A549 (cell line): Measurements from ENCODE around the gene NPEPPS. TPM values are rescaled to one million over a fixed set of nuclear protein-coding genes. Genes with fewer than 3 reads are reported as not detected.

Experiments
- ATAC-seq, 2 experiments: fragments of 200-7000 bp in 1 of 2; fragments of >200 bp in 1 of 2; cut with Nextera tagmentation in 1 of 2; cut with Tn5 transposase in 1 of 2; 3 replicates each; pipeline versions ENCODE4 v1.8.0 to v1.9.1; 2018 to 2020; ENCODE audit warnings: mild to moderate bottlenecking in 1 of 2, moderate library complexity in 1 of 2
- CTCF ChIA-PET: fragments of 300-600 bp; sonication (Branson Sonifier 250); formaldehyde crosslinking; extraction: SDS; loops from one replicate; lab custom pipeline; 2021; ENCODE audit warnings: antibody characterized with exemption, inconsistent platforms; lab: Yijun Ruan, JAX
- POLR2A ChIA-PET: fragments of 350-600 bp; formaldehyde crosslinking; extraction: SDS; loops from one replicate; lab custom pipeline; 2021; ENCODE audit warnings: antibody characterized with exemption, inconsistent platforms; lab: Yijun Ruan, JAX
- DNase-seq, 2 experiments: peaks; one replicate each; pipeline versions ENCODE4 v3.0.0 to v3.0.0-alpha.2; 2011 to 2016; ENCODE audit warnings: low read depth in 1 of 2, low spot score in 1 of 2
- FAIRE-seq: peaks from 2 replicates; lab custom pipeline; 2011; peaks lifted over from hg19 to GRCh38; lab: Jason Lieb, UNC
- H3K27ac ChIP-seq, 2 experiments: fragments of >200 bp; sonication (Bioruptor Twin); formaldehyde crosslinking; 3 replicates each; pipeline ENCODE4 v1.5.1; 2016 to 2017
- H3K4me1 ChIP-seq: fragments of >200 bp; sonication (Bioruptor Twin); formaldehyde crosslinking; 3 replicates; pipeline ENCODE4 v1.6.1; 2016
- H3K4me2 ChIP-seq: fragments of >200 bp; sonication (Bioruptor Twin); formaldehyde crosslinking; 3 replicates; pipeline ENCODE4 v1.6.1; 2016
- H3K4me3 ChIP-seq: fragments of >200 bp; sonication (Bioruptor Twin); formaldehyde crosslinking; 3 replicates; pipeline ENCODE4 v1.5.1; 2016
- H3K9me3 ChIP-seq: fragments of >200 bp; sonication (Bioruptor Twin); formaldehyde crosslinking; 3 replicates; pipeline ENCODE4 v1.6.1; 2016
- CBX2 ChIP-seq: fragments of 200-600 bp; sonication (generic); IDR thresholded peaks from 2 replicates; pipeline ENCODE4 v1.6.1; 2016; ENCODE audit warnings: low read depth, mild to moderate bottlenecking, borderline replicate concordance
- CBX8 ChIP-seq: fragments of 200-600 bp; sonication (generic); IDR thresholded peaks from 2 replicates; pipeline ENCODE4 v1.6.1; 2016
- CEBPB ChIP-seq, 2 experiments: fragments of >200 bp in 1 of 2; sonication (Bioruptor Twin) in 1 of 2; formaldehyde crosslinking in 1 of 2; IDR thresholded peaks; 2 replicates each; pipeline ENCODE4 v1.6.1; 2012 to 2016
- CTCF ChIP-seq: fragments of >200 bp; sonication (Bioruptor Twin); formaldehyde crosslinking; IDR thresholded peaks from 3 replicates; pipeline ENCODE4 v1.5.1; 2016
- FOSL2 ChIP-seq, 2 experiments: fragments of 450-650 bp in 1 of 2; fragments of >200 bp in 1 of 2; sonication (Bioruptor Twin) in 1 of 2; formaldehyde crosslinking; IDR thresholded peaks; 2 replicates each; pipeline versions ENCODE4 v1.5.0 to v1.6.1; 2016 to 2020; ENCODE audit warnings: mild to moderate bottlenecking in 1 of 2, moderate library complexity in 1 of 2
- HDAC2 ChIP-seq: fragments of 200-600 bp; sonication (generic); IDR thresholded peaks from 2 replicates; pipeline ENCODE4 v1.6.1; 2016
- HEYL ChIP-seq: fragments of 250-450 bp; sonication (Bioruptor Pico); IDR thresholded peaks from 2 replicates; pipeline ENCODE4 v1.8.0; 2021; ENCODE audit warnings: mild to moderate bottlenecking, moderate library complexity
- HOXB5 ChIP-seq: fragments of 250-450 bp; sonication (Bioruptor Pico); IDR thresholded peaks from 2 replicates; pipeline ENCODE4 v1.5.0; 2020; ENCODE audit warnings: mild to moderate bottlenecking, moderate library complexity
- KDM1A ChIP-seq: fragments of 200-600 bp; sonication (generic); IDR thresholded peaks from 2 replicates; pipeline ENCODE4 v1.6.1; 2016; ENCODE audit warnings: low read depth, mild to moderate bottlenecking
- MAFK ChIP-seq: fragments of 450-650 bp; IDR thresholded peaks from 2 replicates; pipeline ENCODE4 v1.6.1; 2014; ENCODE audit not compliant: partially characterized antibody
- MYC ChIP-seq: IDR thresholded peaks from 2 replicates; pipeline ENCODE4 v1.6.1; 2012; ENCODE audit warnings: mild to moderate bottlenecking, inconsistent platforms, low read length, improper control_type of control experiment, borderline replicate concordance
- NFE2L2 ChIP-seq: fragments of 150-350 bp; conservative IDR thresholded peaks from 2 replicates; pipeline ENCODE4 v1.6.1; 2014; ENCODE audit warnings: low read length
- NR3C1 ChIP-seq: fragments of >200 bp; sonication (Bioruptor Twin); formaldehyde crosslinking; IDR thresholded peaks from 3 replicates; pipeline ENCODE4 v1.6.1; 2017
- PBX3 ChIP-seq: IDR thresholded peaks from 2 replicates; pipeline ENCODE4 v1.6.1; 2012
- TFCP2L1 ChIP-seq: fragments of 250-450 bp; sonication (Bioruptor Pico); IDR thresholded peaks from 2 replicates; pipeline ENCODE4 v1.5.0; 2021; ENCODE audit warnings: mild to moderate bottlenecking
- WGBS: methylation state at CpG from one replicate; pipeline ENCODE4 v1.1.6; 2017; ENCODE audit errors: missing lambda C conversion rate; 5-methylcytosine and 5-hydroxymethylcytosine counted together
- polyA plus RNA-seq, 4 experiments: library from polyadenylated mRNA; depleted of rRNA in 3 of 4; stranded (reverse); fragments of >200 nt; fragmentation: RNase III in 1 of 4; extraction: RNeasy Plus Mini Kit Qiagen cat#74134 plus additional on column Dnase treatment in 1 of 4; gene quantifications; 2 replicates in 3 of 4; 3 replicates in 1 of 4; pipeline ENCODE4 v1.2.3, GENCODE V29; 2011 to 2017
- TF ChIP-seq, protein P1 (sequence below): fragments of >200 bp; sonication (Bioruptor Twin); formaldehyde crosslinking; IDR thresholded peaks from 3 replicates; pipeline ENCODE4 v1.6.1; 2016

NPEPPS gene
- polyA plus RNA-seq, 2 of the 4 experiments (the other 2 are of a cell fraction) = 99.2 to 169 TPM

GRCh38 chr17:47621293-47622179 is 90.6 kb downstream of the NPEPPS start (continued):
- TF ChIP-seq CTCF = peak; percentile 27; the same call in 1 of the 3 replicates
- TF ChIP-seq CEBPB (IDR thresholded peaks at IDR 0.05) = no peak
- no peak for TF ChIP-seq PBX3

DNA sequence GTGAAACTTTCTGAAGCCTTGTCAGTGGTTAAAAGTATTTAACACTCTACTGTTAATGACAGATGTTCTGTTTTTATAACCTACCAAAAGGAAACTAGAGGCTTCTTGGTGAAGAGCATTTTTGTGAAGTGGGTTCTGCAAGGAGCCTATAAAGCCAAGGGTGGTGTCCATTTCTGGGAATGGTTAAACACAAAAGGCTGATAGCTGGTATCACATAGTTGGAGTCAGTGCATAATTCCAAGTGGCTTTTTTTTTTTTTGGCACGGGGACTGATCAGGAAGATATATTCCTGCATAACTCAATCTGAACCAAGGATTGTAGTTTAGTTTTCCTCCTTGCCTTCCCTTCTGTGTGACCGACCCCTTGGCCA is 91.3 kb downstream of the NPEPPS start:
- ChIA-PET POLR2A (interaction anchor here (0.6 to 2.6 kb wide), 4 partner anchors 28 to 298 kb away, joined by 3 to 18 read pairs (median 3); partner anchors contain the start of genes EFCAB13 and KPNB1), CTCF (interaction anchor here (0.8 to 1.9 kb wide), 4 partner anchors 18 to 185 kb away, joined by 3 to 6 read pairs (median 4); no protein-coding TSS in a partner anchor)
- DNase-seq = no peak
- WGBS = 71% methylated on average over 2 of the region's 2 CpGs
- peak overlapping the region; percentile 67 for H3K4me2 ChIP-seq
- peak overlapping the region; percentile 61 to 85 for H3K27ac ChIP-seq
- no peaks in the 10 kb centered on the region for H3K9me3 ChIP-seq
- TF ChIP-seq TFCP2L1 (CRISPR knock-in tag) = no peak
- 0 out of 2 replicates have a peak, but pooled peaks have one; percentile 29 for TF ChIP-seq HOXB5 (CRISPR knock-in tag)
- no peak for FAIRE-seq
- H3K4me1 ChIP-seq = peaks cover 34% of the 10 kb centered on the region
- no peak for ATAC-seq
- no peak overlapping the region for H3K4me3 ChIP-seq

GRCh38 chr17:47624727-47625068 is 93.8 kb downstream of the NPEPPS start:
- Histone ChIP-seq H3K27ac (no peak overlapping the region), H3K4me1 (peaks cover 32% of the 10 kb centered on the region), H3K4me2 (no peak overlapping the region), H3K4me3 (no peak overlapping the region), H3K9me3 (no peaks in the 10 kb centered on the region)
- CTCF ChIA-PET = interaction anchor here (0.6 to 9.1 kb wide), 6 partner anchors 9 to 303 kb away, joined by 3 to 64 read pairs (median 6); partner anchors contain the start of gene KPNB1
- FAIRE-seq = no peak
- WGBS = 93% methylated on average over 1 of the region's 1 CpG
- no peak for ATAC-seq
- TF ChIP-seq CBX2 (no peak), HEYL (CRISPR knock-in tag) (no peak), MYC (no peak), CBX8 (no peak), KDM1A (peak; percentile 77; the same call in 1 of the 2 replicates), NR3C1 (no peak), MAFK (no peak), NFE2L2 (no peak), FOSL2 (IDR thresholded peaks at IDR 0.05) (no peak), FOSL2 (CRISPR knock-in tag; IDR thresholded peaks at IDR 0.05) (no peak), HDAC2 (peak; percentile 73; the same call in 1 of the 2 replicates)
- TF ChIP-seq, protein P1, sequence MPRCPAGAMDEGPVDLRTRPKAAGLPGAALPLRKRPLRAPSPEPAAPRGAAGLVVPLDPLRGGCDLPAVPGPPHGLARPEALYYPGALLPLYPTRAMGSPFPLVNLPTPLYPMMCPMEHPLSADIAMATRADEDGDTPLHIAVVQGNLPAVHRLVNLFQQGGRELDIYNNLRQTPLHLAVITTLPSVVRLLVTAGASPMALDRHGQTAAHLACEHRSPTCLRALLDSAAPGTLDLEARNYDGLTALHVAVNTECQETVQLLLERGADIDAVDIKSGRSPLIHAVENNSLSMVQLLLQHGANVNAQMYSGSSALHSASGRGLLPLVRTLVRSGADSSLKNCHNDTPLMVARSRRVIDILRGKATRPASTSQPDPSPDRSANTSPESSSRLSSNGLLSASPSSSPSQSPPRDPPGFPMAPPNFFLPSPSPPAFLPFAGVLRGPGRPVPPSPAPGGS = no peak
- POLR2A ChIA-PET = interaction anchor here (2.3 kb wide), 1 partner anchor 25 kb away, joined by 10 read pairs; the partner anchor contains the start of gene KPNB1
- no peak for DNase-seq
